ENCODE data around the gene CDKN2AIP.

DNA sequence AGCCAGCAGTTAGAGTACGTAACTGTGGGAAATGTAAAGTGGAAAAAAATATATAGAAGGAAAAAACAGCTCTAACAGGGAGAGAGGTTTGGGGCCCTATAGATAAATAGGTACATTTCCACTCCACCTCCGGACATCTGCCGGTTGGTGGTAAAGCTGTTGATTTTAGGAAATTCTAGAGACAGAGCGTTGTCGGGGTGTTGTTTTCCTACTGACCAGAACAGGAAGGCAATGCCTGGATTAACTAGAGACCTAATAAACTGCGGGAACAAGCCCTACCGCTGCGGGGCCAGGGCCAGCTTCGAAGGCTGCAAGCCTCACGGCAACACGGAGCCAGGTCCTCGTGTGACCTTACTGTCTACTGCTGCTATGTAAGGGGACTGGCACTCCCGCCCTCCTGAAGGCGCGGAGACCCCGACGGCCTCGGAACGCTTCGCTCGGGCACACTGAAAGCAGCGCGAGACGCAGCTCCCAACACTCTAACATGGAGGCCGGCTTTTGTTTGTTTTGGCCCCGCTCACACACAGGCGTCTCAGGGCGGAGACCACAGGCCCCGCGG is 702 bp upstream of the CDKN2AIP start:
- TF ChIP-seq CTCF (IDR thresholded peaks at IDR 0.05) (no peak), EP300 (IDR thresholded peaks at IDR 0.05) (no peak), POLR2A (IDR thresholded peaks at IDR 0.05; ENCODE audit: low read depth) (no peak)
